Measurements from ENCODE around the gene TRPM3.

DNA sequence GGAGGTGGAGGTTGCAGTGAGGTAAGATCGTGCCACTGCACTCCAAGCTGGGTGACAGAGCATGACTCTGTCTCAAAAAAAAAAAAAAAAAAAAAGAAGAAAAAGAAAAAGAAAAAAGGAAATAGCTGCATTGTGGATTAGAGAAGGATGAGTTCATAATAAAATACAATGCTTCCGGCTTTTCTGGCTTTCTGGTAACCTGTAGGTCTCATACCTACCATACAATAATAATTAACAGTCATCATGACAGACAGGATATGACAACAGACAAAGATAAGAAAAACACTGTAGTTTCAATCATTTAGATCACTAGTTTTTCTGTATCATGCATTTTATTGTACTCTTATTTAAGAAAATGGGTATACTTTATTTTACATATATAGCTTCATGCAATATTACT, 40.7 kb upstream of the TRPM3 start:
- TF ChIP-seq, protein P1, sequence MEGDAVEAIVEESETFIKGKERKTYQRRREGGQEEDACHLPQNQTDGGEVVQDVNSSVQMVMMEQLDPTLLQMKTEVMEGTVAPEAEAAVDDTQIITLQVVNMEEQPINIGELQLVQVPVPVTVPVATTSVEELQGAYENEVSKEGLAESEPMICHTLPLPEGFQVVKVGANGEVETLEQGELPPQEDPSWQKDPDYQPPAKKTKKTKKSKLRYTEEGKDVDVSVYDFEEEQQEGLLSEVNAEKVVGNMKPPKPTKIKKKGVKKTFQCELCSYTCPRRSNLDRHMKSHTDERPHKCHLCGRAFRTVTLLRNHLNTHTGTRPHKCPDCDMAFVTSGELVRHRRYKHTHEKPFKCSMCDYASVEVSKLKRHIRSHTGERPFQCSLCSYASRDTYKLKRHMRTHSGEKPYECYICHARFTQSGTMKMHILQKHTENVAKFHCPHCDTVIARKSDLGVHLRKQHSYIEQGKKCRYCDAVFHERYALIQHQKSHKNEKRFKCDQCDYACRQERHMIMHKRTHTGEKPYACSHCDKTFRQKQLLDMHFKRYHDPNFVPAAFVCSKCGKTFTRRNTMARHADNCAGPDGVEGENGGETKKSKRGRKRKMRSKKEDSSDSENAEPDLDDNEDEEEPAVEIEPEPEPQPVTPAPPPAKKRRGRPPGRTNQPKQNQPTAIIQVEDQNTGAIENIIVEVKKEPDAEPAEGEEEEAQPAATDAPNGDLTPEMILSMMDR (IDR thresholded peaks at IDR 0.05), result no peak
- no peak for TF ChIP-seq EZH2 (IDR thresholded peaks at IDR 0.05; ENCODE audit: borderline replicate concordance, insufficient read depth, low read depth, low read length, poor library complexity, severe bottlenecking)
